CD4-positive, alpha-beta T cell treated with Interleukin-4 for 4 hours (primary cell): ENCODE results near the gene SLC4A4.
"Not testable (repeated sequence)": the region's sequence is repeated elsewhere in the genome, so short reads cannot be mapped to it uniquely, and the experiment has no call there.

ENCODE experiments used
- DNase-seq: peaks from one replicate; pipeline ENCODE4 v3.0.0-alpha.2; 2020

Gene SLC4A4

GRCh38 chr4:71361476-71361875, 22.7 kb downstream of the SLC4A4 start:
- DNase-seq = no peak

GRCh38 chr4:71366766-71367165, 27.9 kb downstream of the SLC4A4 start:
- no peak for DNase-seq

- no peak for DNase-seq
Measured at GRCh38 chr4:71367546-71367945, 28.7 kb downstream of the SLC4A4 start.

- no peak for DNase-seq
Measured at GRCh38 chr4:71368906-71369305, 30.1 kb downstream of the SLC4A4 start.

GRCh38 chr4:71369536-71369935, 30.7 kb downstream of the SLC4A4 start:
- no peak for DNase-seq

- DNase-seq = no peak
Measured at GRCh38 chr4:71375494-71375893, 36.7 kb downstream of the SLC4A4 start.

GRCh38 chr4:71377561-71377960, 38.7 kb downstream of the SLC4A4 start:
- DNase-seq = no peak

GRCh38 chr4:71379126-71379525, 40.3 kb downstream of the SLC4A4 start:
- no peak for DNase-seq

- no peak for DNase-seq
Measured at GRCh38 chr4:71380788-71381187, 42.0 kb downstream of the SLC4A4 start.

- DNase-seq = no peak
Measured at GRCh38 chr4:71382125-71382899, 43.5 kb downstream of the SLC4A4 start.

- no peak for DNase-seq
Measured at GRCh38 chr4:71382900-71383560, 44.2 kb downstream of the SLC4A4 start.

GRCh38 chr4:71383984-71384383, 45.2 kb downstream of the SLC4A4 start:
- DNase-seq = no peak

- DNase-seq = no peak
Measured at GRCh38 chr4:71389149-71389827, 50.5 kb downstream of the SLC4A4 start.

GRCh38 chr4:71392109-71392508, 53.3 kb downstream of the SLC4A4 start:
- DNase-seq = no peak

- no peak for DNase-seq
Measured at GRCh38 chr4:71396382-71396781, 57.6 kb downstream of the SLC4A4 start.

- no peak for DNase-seq
Measured at GRCh38 chr4:71400810-71401209, 62.0 kb downstream of the SLC4A4 start.

GRCh38 chr4:71402616-71403015, 63.8 kb downstream of the SLC4A4 start:
- DNase-seq = no peak

- no peak for DNase-seq
Measured at GRCh38 chr4:71404049-71404448, 65.2 kb downstream of the SLC4A4 start.

GRCh38 chr4:71405791-71406190, 67.0 kb downstream of the SLC4A4 start:
- DNase-seq = no peak

GRCh38 chr4:71406459-71406963, 67.7 kb downstream of the SLC4A4 start:
- no peak for DNase-seq

- DNase-seq = not testable (repeated sequence)
Measured at GRCh38 chr4:71408961-71409360, 70.1 kb downstream of the SLC4A4 start.

- no peak for DNase-seq
Measured at GRCh38 chr4:71411981-71412380, 73.2 kb downstream of the SLC4A4 start.

- DNase-seq = no peak
Measured at GRCh38 chr4:71415491-71415890, 76.7 kb downstream of the SLC4A4 start.

- no peak for DNase-seq
Measured at GRCh38 chr4:71417150-71417549, 78.3 kb downstream of the SLC4A4 start.
